Jurkat, Clone E6-1 (cell line): ENCODE results near the gene SMG6.

Experiments
- DNase-seq: peaks from one replicate; pipeline ENCODE4 v3.0.0-alpha.2; 2011; ENCODE audit warnings: low read depth, low spot score
- H3K4me3 ChIP-seq: 2 replicates; pipeline ENCODE4 v1.5.1; 2011; ENCODE audit warnings: mild to moderate bottlenecking, low read length, control low read depth, moderate library complexity

Gene SMG6

GRCh38 chr17:2076087-2076984 is 227.2 kb downstream of the SMG6 start:
- no peak for DNase-seq
- H3K4me3 ChIP-seq, result no peak overlapping the region

- DNase-seq, result no peak
- H3K4me3 ChIP-seq, result no peak overlapping the region
Measured at GRCh38 chr17:2075336-2076086, 228.1 kb downstream of the SMG6 start.

GRCh38 chr17:2074919-2075318 is 228.7 kb downstream of the SMG6 start:
- DNase-seq, result no peak
- H3K4me3 ChIP-seq, result no peak overlapping the region

GRCh38 chr17:2071455-2072281 is 231.9 kb downstream of the SMG6 start:
- no peak overlapping the region for H3K4me3 ChIP-seq
- no peak for DNase-seq

- no peak overlapping the region for H3K4me3 ChIP-seq
- DNase-seq, result no peak
Measured at GRCh38 chr17:2071024-2071385, 232.6 kb downstream of the SMG6 start.

GRCh38 chr17:2070241-2071023 is 233.2 kb downstream of the SMG6 start:
- no peak overlapping the region for H3K4me3 ChIP-seq
- DNase-seq, result no peak

GRCh38 chr17:2068519-2069051 is 235.0 kb downstream of the SMG6 start:
- H3K4me3 ChIP-seq, result peak overlapping the region; percentile 47

GRCh38 chr17:2068031-2068518 is 235.5 kb downstream of the SMG6 start:
- peak; percentile 62 for DNase-seq
- peak overlapping the region; percentile 47 for H3K4me3 ChIP-seq

More at GRCh38 chr17:2068519-2069051, 235.0 kb downstream of the SMG6 start:
- DNase-seq, result peak; percentile 74

- DNase-seq, result peak; percentile 91
Measured at GRCh38 chr17:2067608-2068024, 236.0 kb downstream of the SMG6 start.

GRCh38 chr17:2067048-2067561 is 236.5 kb downstream of the SMG6 start:
- H3K4me3 ChIP-seq, result peak overlapping the region; percentile 47
- no peak for DNase-seq

More at GRCh38 chr17:2067608-2068024, 236.0 kb downstream of the SMG6 start:
- peak overlapping the region; percentile 47 for H3K4me3 ChIP-seq

GRCh38 chr17:2065949-2066400 is 237.6 kb downstream of the SMG6 start:
- no peak overlapping the region for H3K4me3 ChIP-seq
- DNase-seq, result no peak

GRCh38 chr17:2064980-2065785 is 238.4 kb downstream of the SMG6 start:
- H3K4me3 ChIP-seq, result no peak overlapping the region
- peak; percentile 63 for DNase-seq

GRCh38 chr17:2064520-2064971 is 239.0 kb downstream of the SMG6 start:
- no peak overlapping the region for H3K4me3 ChIP-seq
- DNase-seq, result no peak

- no peak for DNase-seq
Measured at GRCh38 chr17:2064147-2064489, 239.5 kb downstream of the SMG6 start.

GRCh38 chr17:2063261-2064146 is 240.1 kb downstream of the SMG6 start:
- no peak for DNase-seq
- no peak overlapping the region for H3K4me3 ChIP-seq

More at GRCh38 chr17:2064147-2064489, 239.5 kb downstream of the SMG6 start:
- no peak overlapping the region for H3K4me3 ChIP-seq

GRCh38 chr17:2062571-2063183 is 240.9 kb downstream of the SMG6 start:
- no peak for DNase-seq
- H3K4me3 ChIP-seq, result no peak overlapping the region
